NCI-H2107 treated with DMSO at 0.1 percent for 48 hours (cell line): ENCODE measurements around the gene RNF114.
"Not testable (repeated sequence)": the region's sequence is repeated elsewhere in the genome, so short reads cannot be mapped to it uniquely, and the experiment has no call there.

Experiments used
- DNase-seq: peaks from one replicate; lab custom pipeline; 2025; ENCODE audit not compliant: unreplicated experiment; lab: John Stamatoyannopoulos, UW

The RNF114 gene

GRCh38 chr20:49925901-49926454 lies 10.2 kb upstream of the RNF114 start:
- no peak for DNase-seq

- peak; percentile 68 for DNase-seq
These were observed 7.6 kb upstream of the RNF114 start for GRCh38 chr20:49928411-49929141.

GRCh38 chr20:49929142-49929494 lies 7.1 kb upstream of the RNF114 start:
- DNase-seq, result no peak

GRCh38 chr20:49935746-49936152 lies 448 bp upstream of the RNF114 start:
- DNase-seq, result no peak

- no peak for DNase-seq
These were observed 1.1 kb downstream of the RNF114 start for GRCh38 chr20:49937027-49937929.

GRCh38 chr20:49938173-49939163 lies 2.3 kb downstream of the RNF114 start:
- DNase-seq, result no peak

- DNase-seq, result no peak
These were observed 5.3 kb downstream of the RNF114 start for GRCh38 chr20:49941456-49941855.

- DNase-seq, result no peak
These were observed 6.1 kb downstream of the RNF114 start for GRCh38 chr20:49942303-49942702.

GRCh38 chr20:49942942-49943341 lies 6.7 kb downstream of the RNF114 start:
- no peak for DNase-seq

- no peak for DNase-seq
These were observed 9.1 kb downstream of the RNF114 start for GRCh38 chr20:49945306-49945700.

- no peak for DNase-seq
These were observed 9.7 kb downstream of the RNF114 start for GRCh38 chr20:49945701-49946477.

- DNase-seq, result no peak
These were observed 12.0 kb downstream of the RNF114 start for GRCh38 chr20:49948178-49948577.

- DNase-seq, result no peak
These were observed 12.8 kb downstream of the RNF114 start for GRCh38 chr20:49948809-49949507.

GRCh38 chr20:49951151-49951550 lies 15.0 kb downstream of the RNF114 start:
- DNase-seq, result no peak

- DNase-seq, result no peak
These were observed 19.0 kb downstream of the RNF114 start for GRCh38 chr20:49955167-49955566.

GRCh38 chr20:49955830-49956396 lies 19.7 kb downstream of the RNF114 start:
- not testable (repeated sequence) for DNase-seq

- DNase-seq, result no peak
These were observed 20.5 kb downstream of the RNF114 start for GRCh38 chr20:49956689-49957088.

GRCh38 chr20:49957089-49957938 lies 21.1 kb downstream of the RNF114 start:
- DNase-seq, result not testable (repeated sequence)
